Stimulated activated CD4-positive, alpha-beta T cell treated with anti-CD3 and anti-CD28 coated beads, Interleukin-15, amount 100 ng/mL, for 48 hours (primary cell): ENCODE measurements around the gene OR2A5.
"Not testable (repeated sequence)": the region's sequence is repeated elsewhere in the genome, so short reads cannot be mapped to it uniquely, and the experiment has no call there.

Experiments
- DNase-seq, 2 donors: peaks; one replicate each; pipeline ENCODE4 v3.0.0-alpha.2; 2020; ENCODE audit warnings: low read depth in 2 of 2

The OR2A5 gene

DNA sequence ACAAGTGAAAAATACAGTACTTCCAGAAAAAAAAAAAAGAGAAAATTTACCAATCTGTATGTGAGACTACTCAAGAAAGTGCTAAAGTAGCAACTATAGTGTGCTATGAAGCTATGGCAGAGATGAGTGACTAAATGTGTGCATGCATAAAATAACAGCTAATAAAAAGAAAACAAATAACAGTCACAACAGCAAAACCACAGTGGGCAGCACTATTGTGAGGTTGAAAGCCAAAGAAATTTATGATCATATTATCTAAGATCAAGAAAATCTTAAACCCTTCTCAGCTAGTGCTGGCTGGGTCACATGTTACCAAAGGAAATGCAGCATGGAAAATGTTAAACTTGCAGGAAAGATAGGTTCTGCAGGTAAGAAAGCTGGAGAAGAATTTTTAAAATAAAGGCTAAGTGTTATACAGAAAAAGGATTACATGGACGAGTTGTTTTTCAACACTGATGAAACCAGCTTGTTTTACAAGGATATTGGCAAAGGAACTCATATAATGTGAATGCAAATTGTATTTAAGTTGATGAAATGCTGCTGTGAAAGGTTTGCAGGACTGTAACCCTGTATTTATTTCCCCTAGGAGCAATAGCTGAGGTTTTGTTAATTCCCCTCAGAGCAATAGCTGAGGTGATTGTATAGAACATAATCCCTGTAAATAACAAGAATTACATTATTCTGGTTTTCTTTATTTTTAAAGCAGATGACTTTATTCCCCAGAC lies 15.6 kb upstream of the OR2A5 start:
- no peak for DNase-seq

DNA sequence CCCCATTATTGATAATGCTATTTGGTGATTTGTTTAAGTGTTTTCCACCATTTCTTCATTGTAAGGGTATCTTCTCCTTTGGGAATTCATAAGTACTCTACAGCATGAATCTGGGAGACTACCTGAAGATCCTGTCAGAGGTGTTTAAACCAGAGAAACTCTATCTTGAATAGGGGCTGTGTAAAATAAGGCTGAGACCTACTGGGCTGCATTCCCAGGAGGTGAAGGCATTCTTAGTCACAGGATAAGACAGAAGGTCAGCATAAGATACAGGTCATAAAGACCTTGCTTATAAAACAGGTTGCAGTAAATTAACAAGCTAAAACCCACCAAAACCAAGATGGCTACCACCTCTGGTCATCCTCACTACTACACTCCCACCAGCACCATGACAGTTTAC lies 13.4 kb upstream of the OR2A5 start:
- no peak for DNase-seq

DNA sequence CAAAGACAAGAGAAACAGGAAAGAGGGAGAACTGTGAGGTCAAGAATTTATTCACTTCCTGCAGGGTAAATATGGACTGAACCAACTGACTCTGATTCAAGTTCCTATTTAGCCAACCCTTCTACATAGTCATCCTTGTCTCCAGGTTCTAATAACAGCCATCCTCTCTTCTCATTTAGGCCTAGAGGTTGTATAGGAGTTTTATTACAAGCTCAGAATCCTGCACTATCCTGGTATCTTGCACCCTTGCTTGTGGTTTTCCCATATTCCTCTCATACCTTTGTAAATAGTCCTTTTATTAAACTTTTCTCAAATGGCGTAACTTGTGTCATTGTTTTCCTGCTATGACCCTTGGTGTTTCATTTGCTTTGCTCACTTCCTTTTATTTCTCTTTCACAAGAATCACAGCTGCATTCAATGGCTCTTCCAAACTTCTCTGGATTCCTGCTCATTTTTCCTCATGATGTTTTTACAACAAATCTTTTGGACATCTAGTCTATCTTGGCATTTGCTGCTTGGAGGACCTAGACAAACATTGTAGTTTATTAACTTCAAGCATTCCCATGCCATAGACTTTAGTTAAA lies 12.4 kb upstream of the OR2A5 start:
- no peak for DNase-seq

DNA sequence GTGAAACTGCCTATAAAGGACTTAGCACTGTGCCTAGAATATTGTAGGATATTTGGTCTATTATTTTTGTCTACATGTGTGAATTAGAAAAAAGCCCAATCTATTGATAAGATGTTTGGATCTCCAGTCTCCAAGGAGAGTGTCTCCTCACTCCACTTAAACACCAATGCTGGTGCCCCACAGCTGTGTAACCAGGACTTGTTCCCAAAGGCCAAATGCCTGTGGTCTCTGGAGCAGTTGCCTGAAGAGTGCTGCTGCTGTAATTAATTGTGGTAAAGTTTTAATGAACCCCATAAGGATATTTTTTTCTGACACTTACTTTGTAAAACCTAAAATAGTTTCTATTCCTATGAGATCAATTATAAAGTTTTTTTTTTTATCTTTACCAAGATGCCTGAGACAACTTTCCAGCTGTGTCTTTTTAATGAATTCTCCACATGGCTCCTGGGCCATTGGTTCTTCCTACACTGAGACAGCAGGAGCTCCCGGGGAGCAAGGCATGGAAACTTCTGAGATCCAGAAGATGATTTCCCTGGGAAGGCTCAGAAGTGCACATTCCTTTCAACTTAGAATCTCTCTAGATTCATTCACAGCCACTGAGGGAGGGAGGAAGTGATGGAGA lies 11.2 kb upstream of the OR2A5 start:
- no peak for DNase-seq

DNA sequence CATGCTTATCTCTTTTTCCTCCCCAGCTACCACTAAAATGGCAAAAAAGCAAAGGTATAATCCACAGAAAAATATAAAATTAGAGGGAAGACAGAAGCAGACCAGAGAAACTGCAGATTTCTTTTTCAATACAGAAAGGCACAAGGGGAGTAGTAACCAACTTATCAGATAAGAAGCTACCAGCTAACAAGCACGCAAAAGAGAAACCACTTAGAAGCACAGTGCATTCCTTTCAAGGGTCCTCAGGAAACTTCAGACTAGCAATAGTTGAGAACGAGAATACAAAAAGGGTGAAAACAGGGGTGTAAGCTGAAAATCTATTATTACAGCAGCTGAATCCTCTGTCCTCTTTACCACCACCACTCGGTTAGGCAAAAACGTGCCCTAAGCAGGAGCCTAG lies 9.9 kb upstream of the OR2A5 start:
- DNase-seq, result no peak

DNA sequence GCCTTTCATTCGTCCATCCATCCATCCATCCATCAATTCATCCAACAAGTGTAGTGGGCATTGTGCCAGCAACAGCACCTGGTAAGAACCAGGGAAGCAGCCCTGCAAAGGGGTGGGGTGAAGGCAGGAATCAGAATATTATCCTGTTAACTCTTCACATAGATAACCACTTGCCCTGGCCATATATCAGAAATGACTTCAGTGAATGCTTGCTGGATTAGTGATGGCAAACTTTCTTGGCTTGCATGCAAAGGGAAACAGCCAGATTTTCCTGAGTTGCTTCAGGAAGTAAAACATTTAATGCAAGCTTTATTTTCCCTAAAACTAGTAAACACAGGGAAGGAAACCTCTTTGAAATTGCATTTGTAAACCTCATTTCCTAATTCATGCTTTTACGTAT lies 743 bp downstream of the OR2A5 start:
- DNase-seq, result no peak

DNA sequence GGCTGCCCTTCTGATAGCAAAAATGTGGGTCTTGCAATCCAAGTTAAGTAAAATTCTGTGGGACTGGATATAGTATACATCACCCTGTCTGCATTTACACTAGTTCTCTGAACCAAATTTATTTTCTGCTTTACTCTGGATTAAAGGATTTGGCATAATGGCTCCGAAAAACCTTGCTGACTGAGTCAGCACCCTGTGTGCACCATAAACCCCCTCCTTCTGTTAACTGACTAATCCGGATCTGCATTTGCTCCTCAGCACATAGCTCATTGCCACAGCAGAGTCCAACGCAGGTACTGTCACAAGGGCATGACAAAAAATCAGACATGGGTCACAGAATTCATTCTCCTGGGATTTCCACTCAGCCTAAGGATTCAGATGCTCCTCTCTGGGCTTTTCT lies 1.3 kb downstream of the OR2A5 start:
- DNase-seq, result no peak

DNA sequence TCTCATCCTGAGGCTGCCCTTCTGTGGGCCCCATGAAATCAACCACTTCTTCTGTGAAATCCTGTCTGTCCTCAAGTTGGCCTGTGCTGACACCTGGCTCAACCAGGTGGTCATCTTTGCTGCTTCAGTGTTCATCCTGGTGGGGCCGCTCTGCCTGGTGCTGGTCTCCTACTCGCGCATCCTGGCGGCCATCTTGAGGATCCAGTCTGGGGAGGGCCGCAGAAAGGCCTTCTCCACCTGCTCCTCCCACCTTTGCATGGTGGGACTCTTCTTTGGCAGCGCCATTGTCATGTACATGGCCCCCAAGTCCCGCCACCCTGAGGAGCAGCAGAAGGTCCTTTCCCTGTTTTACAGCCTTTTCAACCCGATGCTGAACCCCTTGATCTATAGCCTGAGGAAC lies 2.1 kb downstream of the OR2A5 start:
- DNase-seq, result not testable (repeated sequence)

DNA sequence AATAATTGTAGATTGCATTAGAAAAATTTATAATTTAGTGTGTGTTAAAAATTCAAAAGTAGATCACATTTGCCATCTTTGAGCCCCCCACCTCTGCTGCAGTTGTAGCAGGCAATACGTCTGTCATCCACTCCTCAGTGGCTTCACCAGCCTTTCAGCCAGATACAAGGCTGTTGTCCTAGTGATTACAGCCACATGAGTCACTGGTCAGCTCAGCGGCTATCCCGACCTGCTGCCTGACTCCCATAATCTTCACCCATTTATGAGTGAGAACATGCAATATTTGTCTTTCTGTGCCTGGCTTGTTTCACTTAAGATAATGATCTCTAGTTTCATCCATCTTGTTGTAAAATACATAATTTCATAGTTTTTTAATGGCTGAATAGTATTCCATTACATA lies 9.2 kb downstream of the OR2A5 start:
- no peak for DNase-seq

DNA sequence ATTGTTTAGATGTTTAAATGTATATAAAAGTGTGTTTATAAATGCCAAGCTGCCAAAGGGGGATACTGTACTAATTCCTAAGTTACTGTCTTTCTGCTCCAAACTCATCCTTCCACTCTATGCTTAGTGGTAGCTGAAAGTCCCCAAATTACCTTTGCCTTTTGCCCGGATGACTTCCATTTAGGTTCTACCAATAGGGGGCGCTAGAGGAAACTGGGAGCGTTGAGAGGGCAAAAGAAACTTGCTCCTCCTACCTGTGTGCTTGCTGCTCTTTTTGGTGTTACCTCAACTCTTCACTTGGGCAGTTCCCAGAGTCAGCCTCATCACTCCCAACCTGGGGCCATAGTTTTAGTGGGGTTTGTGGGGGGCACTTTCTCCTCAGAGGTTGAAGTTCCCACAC lies 15.0 kb downstream of the OR2A5 start:
- no peak for DNase-seq

DNA sequence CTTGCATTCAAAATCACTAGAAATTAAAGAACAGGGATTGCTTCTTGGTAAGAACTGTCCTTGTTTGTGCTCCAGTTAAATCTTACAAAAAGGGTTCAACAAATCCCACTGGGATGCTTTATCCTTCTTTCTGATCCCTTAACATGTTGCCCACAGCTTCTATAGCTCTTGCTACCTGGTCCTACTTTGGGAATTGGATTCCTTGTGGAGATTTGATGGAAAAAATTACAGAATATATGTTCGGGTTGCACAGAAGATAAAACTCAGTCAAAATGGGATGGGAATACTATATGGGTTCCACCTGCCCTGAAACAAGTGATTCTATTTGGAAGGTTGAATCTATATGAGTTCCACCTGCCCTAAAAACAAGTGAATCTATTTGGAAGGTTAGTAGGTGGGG lies 20.8 kb downstream of the OR2A5 start, which contains the start of gene OR2A25:
Gene OR2A25 (plus strand): TSS at position 301 of the 400 bp plus-strand sequence. CDS start 4,409 bp downstream, outside the sequence.
- no peak for DNase-seq

DNA sequence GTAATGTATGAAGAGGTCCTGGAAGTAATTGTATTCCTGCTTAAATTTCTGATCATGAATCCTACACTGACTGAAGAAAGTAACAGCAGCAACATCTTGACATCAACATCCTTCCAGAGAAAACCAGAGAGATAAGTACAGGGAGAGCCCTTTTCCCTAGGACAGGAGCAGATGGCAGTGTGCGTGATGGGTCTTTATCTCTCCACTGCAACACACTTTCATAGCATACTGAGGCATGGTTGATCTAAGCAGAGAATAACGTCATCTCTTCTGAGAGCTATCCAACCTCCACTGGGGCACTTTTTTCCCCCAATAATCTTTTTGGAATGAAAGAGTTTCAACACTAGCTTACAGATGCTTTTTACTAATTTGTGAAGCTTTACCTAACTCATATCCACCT lies 21.2 kb downstream of the OR2A5 start:
- DNase-seq, result no peak

DNA sequence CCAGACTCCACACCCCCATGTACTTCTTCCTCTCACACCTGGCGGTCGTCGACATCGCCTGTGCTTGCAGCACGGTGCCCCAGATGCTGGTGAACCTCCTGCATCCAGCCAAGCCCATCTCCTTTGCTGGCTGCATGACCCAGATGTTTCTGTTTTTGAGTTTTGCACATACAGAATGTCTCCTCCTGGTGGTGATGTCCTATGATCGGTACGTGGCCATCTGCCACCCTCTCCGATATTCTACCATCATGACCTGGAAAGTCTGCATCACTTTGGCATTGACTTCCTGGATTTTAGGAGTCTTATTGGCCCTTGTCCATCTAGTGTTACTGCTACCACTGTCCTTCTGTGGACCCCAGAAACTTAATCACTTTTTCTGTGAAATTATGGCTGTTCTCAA lies 25.6 kb downstream of the OR2A5 start:
- no peak for DNase-seq

DNA sequence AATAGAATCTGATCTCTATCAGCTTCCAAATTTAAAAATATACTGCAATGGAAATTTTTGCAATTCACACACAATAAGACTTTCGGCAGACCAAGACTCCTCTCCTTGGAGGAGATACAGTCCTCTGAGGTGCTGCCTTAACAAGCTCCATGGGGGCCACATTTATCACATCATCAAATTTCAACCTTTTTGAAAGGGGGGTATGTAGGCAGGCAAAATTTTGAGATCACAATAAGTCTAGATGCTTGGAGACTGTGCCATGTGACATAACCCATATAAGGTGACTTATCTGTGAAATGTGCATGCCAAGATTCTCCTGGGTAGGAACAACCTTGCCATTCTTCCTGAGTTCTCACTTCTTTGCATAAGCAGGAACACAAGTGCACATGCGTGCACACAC lies 37.2 kb downstream of the OR2A5 start, which contains the start of gene OR2A12:
Gene OR2A12 (plus strand): TSS at position 301 of the 400 bp plus-strand sequence. CDS start 8,830 bp downstream, outside the sequence.
- no peak for DNase-seq

DNA sequence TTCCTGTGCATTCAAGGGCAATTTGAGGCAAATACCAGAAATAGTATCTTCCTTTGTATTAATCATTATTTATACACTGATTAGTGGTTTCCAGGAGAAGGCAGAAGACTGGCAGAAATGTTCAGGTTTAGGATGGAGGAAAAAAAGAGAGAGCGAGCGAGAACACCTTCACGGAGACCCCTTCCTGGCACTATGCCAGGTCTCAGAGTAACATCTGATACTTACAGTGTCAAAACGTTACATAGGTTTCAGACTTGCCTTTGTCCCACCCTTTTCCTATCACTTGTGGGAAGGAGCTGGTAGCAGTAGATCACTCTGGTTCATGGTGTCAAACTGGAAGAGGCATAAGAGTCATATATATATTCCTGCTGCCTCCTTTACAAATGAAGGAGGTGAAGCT lies 38.0 kb downstream of the OR2A5 start:
- DNase-seq, result no peak

DNA sequence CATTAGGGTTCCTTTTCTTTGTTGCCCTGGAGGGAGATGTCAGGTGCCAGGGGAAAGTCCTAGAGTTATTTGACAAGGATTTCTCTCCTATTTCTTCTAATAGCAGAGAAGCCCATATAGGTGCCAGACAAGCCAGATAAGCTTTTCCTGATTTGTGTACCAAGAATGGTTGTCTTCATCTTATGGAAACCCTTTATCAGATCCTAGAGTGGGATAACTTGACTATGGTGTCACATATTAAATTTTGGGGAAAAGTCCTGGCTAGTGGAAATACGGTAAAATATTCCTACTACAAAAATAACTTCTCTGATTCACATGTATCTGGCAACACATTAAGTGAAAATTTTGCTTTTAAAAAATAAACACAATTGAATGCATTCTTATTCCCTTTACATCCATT lies 38.5 kb downstream of the OR2A5 start:
- no peak for DNase-seq

DNA sequence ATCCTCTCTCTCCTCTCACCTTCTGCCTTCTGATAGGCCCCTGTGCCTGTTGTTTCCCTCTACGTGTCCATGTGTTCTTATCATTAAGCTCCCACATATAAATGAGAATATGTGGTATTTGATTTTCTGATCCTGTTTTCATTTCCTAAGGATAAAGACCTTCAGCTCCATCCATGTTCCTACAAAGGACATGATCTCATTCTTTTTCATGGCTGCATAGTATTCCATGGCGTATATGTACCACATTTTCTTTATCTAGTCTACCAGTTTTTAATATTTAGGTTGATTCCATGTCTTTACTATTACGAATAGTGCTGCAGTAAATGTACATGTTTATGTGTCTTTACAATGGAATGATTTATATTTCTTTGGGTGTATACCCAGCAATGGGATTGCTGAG lies 41.9 kb downstream of the OR2A5 start:
- no peak for DNase-seq

DNA sequence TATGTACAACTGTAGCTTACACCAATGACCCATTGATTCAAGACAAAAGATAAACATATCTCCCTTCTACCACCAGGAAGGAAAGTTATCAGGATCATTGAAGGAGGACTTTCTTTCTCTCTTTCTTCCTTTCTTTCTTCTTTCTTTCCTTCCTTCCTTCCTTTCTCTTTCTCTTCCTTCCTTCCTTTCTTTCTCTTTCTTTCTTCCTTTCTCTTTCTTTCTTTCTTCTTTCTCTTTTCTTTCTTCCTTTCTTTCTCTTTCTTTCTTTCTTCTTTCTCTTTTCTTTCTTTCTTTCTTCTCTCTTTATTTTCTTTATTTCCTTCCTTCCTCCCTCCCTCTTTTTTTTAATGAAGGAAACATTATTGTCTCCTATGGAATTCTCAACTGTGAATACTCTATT lies 50.0 kb downstream of the OR2A5 start:
- DNase-seq, result no peak

DNA sequence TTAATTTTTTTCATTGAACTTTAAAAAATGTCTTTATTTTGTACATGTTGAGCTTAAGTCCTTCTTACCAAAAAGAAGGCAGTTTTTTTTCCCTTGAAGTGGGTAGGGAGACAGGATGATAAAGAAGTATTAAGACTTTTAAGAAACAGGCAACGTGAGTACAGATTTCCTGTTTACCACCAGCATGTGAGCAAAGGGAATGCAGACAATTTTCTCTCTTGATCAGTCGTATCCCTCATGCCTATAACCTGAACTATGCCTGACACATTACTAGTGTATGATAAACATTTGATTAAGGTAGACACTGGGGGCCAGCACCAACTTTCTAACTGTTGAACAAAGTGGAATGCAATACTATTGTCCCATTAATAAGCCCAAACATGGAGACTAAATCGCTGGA lies 51.9 kb downstream of the OR2A5 start:
- DNase-seq, result no peak

DNA sequence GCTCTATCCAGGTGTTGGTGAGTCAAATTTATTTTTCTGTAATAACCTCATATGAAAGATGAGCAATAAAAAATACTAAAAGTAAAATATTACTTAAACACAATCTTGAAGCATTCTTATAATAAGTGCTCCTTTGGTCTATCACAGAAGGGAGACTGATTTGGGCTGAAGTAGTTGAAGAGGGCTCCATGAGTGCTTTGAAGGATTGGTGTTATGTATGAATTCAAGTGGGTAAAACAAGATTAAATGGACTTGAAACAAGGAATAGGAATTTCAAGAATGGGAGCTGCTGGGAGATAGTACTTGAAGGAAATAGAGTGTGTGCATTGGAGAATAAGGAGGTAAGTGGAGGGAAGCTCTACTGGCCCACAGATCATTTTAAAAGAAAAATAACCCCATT lies 53.3 kb downstream of the OR2A5 start:
- DNase-seq, result no peak

DNA sequence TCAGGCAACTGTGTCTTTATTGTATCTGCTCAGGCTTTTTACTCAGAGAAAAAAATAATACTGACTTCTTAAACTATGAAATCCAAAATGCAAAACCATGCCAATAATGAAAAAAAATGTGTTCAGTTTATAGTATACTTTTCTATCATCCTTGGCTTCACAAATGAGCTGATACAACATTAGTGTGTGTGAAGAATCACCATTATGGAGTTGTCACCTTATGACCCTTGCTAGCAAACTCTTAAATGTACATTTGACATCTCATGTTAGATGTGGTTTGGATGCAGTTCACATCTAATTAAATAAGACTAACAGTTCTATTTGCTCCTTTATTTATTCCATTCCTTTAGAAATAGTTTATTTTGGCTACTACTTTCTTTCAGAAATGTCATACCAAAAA lies 56.5 kb downstream of the OR2A5 start:
- no peak for DNase-seq
